Retinal pigment epithelial cell (primary cell): ENCODE data around the gene BICC1.

Experiments used
- DNase-seq: peaks from one replicate; pipeline ENCODE4 v3.0.0-alpha.2; 2010; ENCODE audit warnings: low read depth
- H3K4me3 ChIP-seq: 2 replicates; pipeline ENCODE4 v1.5.1; 2011; ENCODE audit warnings: mild to moderate bottlenecking, low read length, control low read depth, moderate library complexity
- CTCF ChIP-seq: conservative IDR thresholded peaks from 2 replicates; pipeline ENCODE4 v1.5.1; 2011; ENCODE audit warnings: low read depth, low read length, control low read depth, inconsistent platforms

Gene BICC1

GRCh38 chr10:58752665-58753064 lies 240.0 kb downstream of the BICC1 start:
- DNase-seq: no peak
- H3K4me3 ChIP-seq: no peak overlapping the region
- TF ChIP-seq CTCF: no peak

- H3K4me3 ChIP-seq: no peak overlapping the region
- no peak for DNase-seq
- TF ChIP-seq CTCF: no peak
These were observed 240.8 kb downstream of the BICC1 start for GRCh38 chr10:58753425-58753824.

- no peak for TF ChIP-seq CTCF
- no peak overlapping the region for H3K4me3 ChIP-seq
- no peak for DNase-seq
These were observed 242.0 kb downstream of the BICC1 start for GRCh38 chr10:58754469-58755339.

GRCh38 chr10:58755340-58755610 lies 242.6 kb downstream of the BICC1 start:
- no peak overlapping the region for H3K4me3 ChIP-seq
- no peak for DNase-seq
- TF ChIP-seq CTCF: no peak

GRCh38 chr10:58755677-58756076 lies 243.0 kb downstream of the BICC1 start:
- no peak overlapping the region for H3K4me3 ChIP-seq
- TF ChIP-seq CTCF: no peak
- no peak for DNase-seq

GRCh38 chr10:58756130-58756719 lies 243.6 kb downstream of the BICC1 start:
- H3K4me3 ChIP-seq: no peak overlapping the region
- no peak for TF ChIP-seq CTCF
- DNase-seq: no peak

GRCh38 chr10:58757352-58758065 lies 244.8 kb downstream of the BICC1 start:
- no peak for TF ChIP-seq CTCF
- no peak for DNase-seq
- no peak overlapping the region for H3K4me3 ChIP-seq
